Measurements from ENCODE around the gene MAP3K3. TPM values are rescaled to one million over a fixed set of nuclear protein-coding genes. Genes with fewer than 3 reads are reported as not detected.

The MAP3K3 gene
- total and polyA plus RNA-seq, 10 of the 15 experiments (the other 5 are each of a cell fraction or from before 2014, with no cell fraction given): 1.6 to 24.1 (median 15.0) TPM

DNA sequence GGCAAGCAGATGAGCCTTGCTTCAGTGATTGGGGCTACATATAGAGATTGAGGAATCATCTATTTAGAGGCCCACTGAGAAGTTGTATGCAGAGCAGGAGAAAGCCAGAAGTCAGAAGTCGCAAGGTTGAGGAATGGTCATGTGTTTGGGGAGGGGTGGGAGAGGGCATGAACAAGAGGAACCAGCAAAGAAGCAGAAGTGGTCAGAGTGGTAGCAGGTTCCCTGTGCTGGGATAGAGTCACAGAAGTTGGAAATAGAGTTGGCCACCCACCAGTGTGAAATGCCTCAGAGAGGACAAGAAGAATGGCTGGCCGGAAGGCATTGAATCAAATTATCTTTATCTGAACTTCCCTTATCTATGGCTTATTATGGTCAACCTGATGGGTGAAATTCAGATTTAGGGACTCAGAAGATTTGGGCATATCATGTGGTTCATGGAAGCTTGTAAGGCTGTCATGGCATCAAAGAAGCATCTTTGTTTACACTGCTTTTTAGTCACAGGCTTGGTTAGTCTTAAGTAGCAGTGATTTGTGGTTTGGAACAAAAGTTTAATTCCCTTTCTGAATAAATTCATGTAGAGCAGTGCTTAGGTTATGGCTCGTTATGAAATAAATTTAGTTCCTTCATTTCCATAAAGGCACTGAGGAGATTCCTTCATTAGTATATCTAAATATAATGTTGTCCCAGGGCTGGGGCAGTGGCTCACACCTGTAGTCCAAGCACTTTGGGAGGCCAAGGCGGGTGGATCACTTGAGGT is 19.7 kb downstream of the MAP3K3 start:
- ATAC-seq (no peak), FAIRE-seq (no peak), DNase-seq (ENCODE audit: low read depth, low spot score) (no peak)
- intact Hi-C loops (cut with micrococcal nuclease; ENCODE audit: unreplicated experiment) (no loop called here), in situ Hi-C loops (cut with MboI) (no loop called here)
- Histone ChIP-seq H3K4me3 (no peak overlapping the region), H3K4me1 (ENCODE audit: control insufficient read depth, insufficient read depth, low read length) (peaks cover 19% of the 10 kb centered on the region), H3K79me2 (ENCODE audit: control insufficient read depth, insufficient read depth, low read length) (0 out of 2 replicates have a peak, but pooled peaks cover under 1% of the 10 kb centered on the region), H3K9ac (ENCODE audit: control insufficient read depth, insufficient read depth, low read length) (no peak overlapping the region), H3K27me3 (replicated peaks in 1 of 2; ENCODE audit: control insufficient read depth in 2 of 2, insufficient read depth in 2 of 2, low read length in 1 of 2) (no peaks in the 10 kb centered on the region), H3K36me3 (ENCODE audit: control insufficient read depth in 2 of 2, insufficient read depth in 2 of 2, low read length in 1 of 2) (peaks cover 0 to 6% of the 10 kb centered on the region in 2 experiments; a peak in 3 of 4 replicates), H3K4me2 (ENCODE audit: control insufficient read depth, insufficient read depth) (no peak overlapping the region), H3K27ac (ENCODE audit: control insufficient read depth, insufficient read depth) (no peak overlapping the region), H4K20me1 (ENCODE audit: control insufficient read depth, insufficient read depth) (no peaks in the 10 kb centered on the region), H2AFZ (ENCODE audit: control insufficient read depth, low read depth, low read length) (no peak overlapping the region), H3K9me3 (replicated peaks; ENCODE audit: control insufficient read depth, insufficient read depth, low read length) (no peaks in the 10 kb centered on the region)
- ChIA-PET RAD21 (ENCODE audit: unreplicated experiment) (no interaction called here), SMC1A (ENCODE audit: uncharacterized antibody, unreplicated experiment) (interaction anchor here (2.6 kb wide), 1 partner anchor 17 kb away, joined by 9 read pairs; no protein-coding TSS in a partner anchor), CTCF (interaction anchor here (1.0 to 2.3 kb wide), 3 partner anchors 9 to 39 kb away, joined by 3 to 5 read pairs (median 4); no protein-coding TSS in a partner anchor), POLR2A (interaction anchor here (0.7 to 1.0 kb wide), 2 partner anchors 20 to 133 kb away, joined by 4 to 5 read pairs; partner anchors contain the start of gene MAP3K3)
- no TSS peak for BruUV-seq (replicated peaks)
- TF ChIP-seq SPI1 (IDR thresholded peaks at IDR 0.05; ENCODE audit: borderline replicate concordance, insufficient read depth, low read depth, low read length) (peak; percentile 22; the same call in 1 of the 2 replicates), KLF5 (IDR thresholded peaks at IDR 0.05; ENCODE audit: partially characterized antibody) (no peak)
- 96% methylated on average over 4 of the region's 4 CpGs for WGBS (ENCODE audit: insufficient coverage, insufficient replicate concordance, low lambda C conversion rate, missing lambda C conversion rate)

DNA sequence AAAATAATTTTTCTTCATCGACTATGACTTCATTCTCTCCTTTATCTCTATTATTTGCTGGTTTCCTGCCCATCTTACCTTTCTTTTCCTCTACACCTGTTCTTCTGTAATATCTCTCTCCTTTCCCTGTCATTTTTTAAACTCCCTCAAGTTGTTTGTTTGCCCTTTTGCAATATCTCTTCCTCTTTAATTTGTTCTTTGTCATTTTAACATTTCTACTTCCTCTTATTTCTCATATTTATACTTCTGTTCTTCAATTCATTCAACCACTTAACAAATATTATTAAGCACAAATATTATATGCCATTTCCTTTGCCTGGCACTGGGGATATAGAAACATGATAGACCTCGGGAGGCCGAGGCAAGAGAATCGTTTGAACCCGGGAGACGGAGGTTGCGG is 22.6 kb downstream of the MAP3K3 start:
- no peak overlapping the region for H3K9ac ChIP-seq (ENCODE audit: control insufficient read depth, insufficient read depth, low read length)
- FAIRE-seq: no peak
- H3K27me3 ChIP-seq (replicated peaks in 1 of 2; ENCODE audit: control insufficient read depth in 2 of 2, insufficient read depth in 2 of 2, low read length in 1 of 2): no peaks in the 10 kb centered on the region
- ChIA-PET SMC1A (ENCODE audit: uncharacterized antibody, unreplicated experiment) (interaction anchor here (1.3 to 3.8 kb wide), 3 partner anchors 19 to 43 kb away, joined by 4 to 19 read pairs (median 15); no protein-coding TSS in a partner anchor), CTCF (no interaction called here), RAD21 (ENCODE audit: unreplicated experiment) (no interaction called here), POLR2A (interaction anchor here (1.0 to 2.1 kb wide), 3 partner anchors 8 to 52 kb away, joined by 3 to 7 read pairs (median 5); partner anchors contain the start of gene MAP3K3)
- H3K4me2 ChIP-seq (ENCODE audit: control insufficient read depth, insufficient read depth): no peak overlapping the region
- H3K36me3 ChIP-seq (ENCODE audit: control insufficient read depth in 2 of 2, insufficient read depth in 2 of 2, low read length in 1 of 2): peaks cover 4 to 10% of the 10 kb centered on the region in 2 experiments; a peak in 3 of 4 replicates
- no peaks in the 10 kb centered on the region for H3K9me3 ChIP-seq (replicated peaks; ENCODE audit: control insufficient read depth, insufficient read depth, low read length)
- DNase-seq (ENCODE audit: low read depth, low spot score): no peak
- in situ Hi-C loops (cut with MboI): no loop called here
- H2AFZ ChIP-seq (ENCODE audit: control insufficient read depth, low read depth, low read length): no peak overlapping the region
- H3K4me1 ChIP-seq (ENCODE audit: control insufficient read depth, insufficient read depth, low read length): peaks cover 26% of the 10 kb centered on the region
- TF ChIP-seq ESRRA (IDR thresholded peaks at IDR 0.05; ENCODE audit: low read length): no peak
- no peak for TF ChIP-seq SUPT20H (IDR thresholded peaks at IDR 0.05; ENCODE audit: borderline replicate concordance, control insufficient read depth, low read depth, low read length)
- no peaks in the 10 kb centered on the region for H4K20me1 ChIP-seq (ENCODE audit: control insufficient read depth, insufficient read depth)
- ATAC-seq: no peak
- H3K79me2 ChIP-seq (ENCODE audit: control insufficient read depth, insufficient read depth, low read length): peaks cover 2% of the 10 kb centered on the region; the same call in 1 of the 2 replicates
- intact Hi-C loops (cut with micrococcal nuclease; ENCODE audit: unreplicated experiment): no loop called here
- no peak overlapping the region for H3K27ac ChIP-seq (ENCODE audit: control insufficient read depth, insufficient read depth)
- WGBS (ENCODE audit: insufficient coverage, insufficient replicate concordance, low lambda C conversion rate, missing lambda C conversion rate): 94% methylated on average over 7 of the region's 7 CpGs
- H3K4me3 ChIP-seq: no peak overlapping the region
- no TSS peak for BruUV-seq (replicated peaks)

Data from GM12878 (cell line).